Naive B cell (primary cell): ENCODE measurements around the gene PRR15. TPM values are rescaled to one million over a fixed set of nuclear protein-coding genes. Genes with fewer than 3 reads are reported as not detected.

Experiments
- ATAC-seq, 2 donors: fragments of 150-1000 bp; cut with Tn5 transposase; 2 replicates each; pipeline ENCODE4 v1.10.0; 2021; ENCODE audit warnings: low read depth in 2 of 2, mild to moderate bottlenecking in 2 of 2, moderate library complexity in 2 of 2
- DNase-seq: peaks from one replicate; pipeline ENCODE4 v3.0.0; 2022
- H3K27ac Mint-ChIP-seq, 6 donors: one replicate each; pipeline ENCODE4 v1.8.0; 2020 to 2022; ENCODE audit warnings: mild to moderate bottlenecking in 6 of 6, mixed read lengths in 6 of 6, moderate library complexity in 5 of 6, inconsistent platforms in 2 of 6
- H3K27me3 Mint-ChIP-seq, 3 donors: one replicate each; pipeline ENCODE4 v1.8.0; 2021 to 2022; ENCODE audit warnings: mixed read lengths in 3 of 3, mild to moderate bottlenecking in 1 of 3
- H3K36me3 Mint-ChIP-seq, 2 donors: one replicate each; pipeline ENCODE4 v1.8.0; 2020 to 2022; ENCODE audit warnings: mixed read lengths in 2 of 2, inconsistent platforms in 1 of 2, mild to moderate bottlenecking in 1 of 2
- H3K4me1 Mint-ChIP-seq, 3 donors: one replicate each; pipeline ENCODE4 v1.8.0; 2020 to 2022; ENCODE audit warnings: mixed read lengths in 3 of 3, inconsistent platforms in 1 of 3, mild to moderate bottlenecking in 1 of 3, moderate library complexity in 1 of 3
- H3K4me3 Mint-ChIP-seq, 8 donors: one replicate each; pipeline ENCODE4 v1.8.0; 2020 to 2022; ENCODE audit warnings: mild to moderate bottlenecking in 8 of 8, mixed read lengths in 8 of 8, moderate library complexity in 8 of 8, inconsistent platforms in 2 of 8
- H3K9me3 Mint-ChIP-seq, 7 donors: one replicate each; pipeline ENCODE4 v1.8.0; 2020 to 2022; ENCODE audit warnings: mixed read lengths in 7 of 7, mild to moderate bottlenecking in 5 of 7, inconsistent platforms in 2 of 7, moderate library complexity in 1 of 7
- polyA plus RNA-seq, 6 donors: library from polyadenylated mRNA; unstranded; fragments of 300-500 nt; fragmentation: Illumina TruSeq; gene quantifications; one replicate each; pipeline ENCODE4 v1.2.3, GENCODE V29; 2021; ENCODE audit warnings: low read depth in 6 of 6

Gene PRR15
- polyA plus RNA-seq, 6 donors from 2014 or later = not detected

DNA sequence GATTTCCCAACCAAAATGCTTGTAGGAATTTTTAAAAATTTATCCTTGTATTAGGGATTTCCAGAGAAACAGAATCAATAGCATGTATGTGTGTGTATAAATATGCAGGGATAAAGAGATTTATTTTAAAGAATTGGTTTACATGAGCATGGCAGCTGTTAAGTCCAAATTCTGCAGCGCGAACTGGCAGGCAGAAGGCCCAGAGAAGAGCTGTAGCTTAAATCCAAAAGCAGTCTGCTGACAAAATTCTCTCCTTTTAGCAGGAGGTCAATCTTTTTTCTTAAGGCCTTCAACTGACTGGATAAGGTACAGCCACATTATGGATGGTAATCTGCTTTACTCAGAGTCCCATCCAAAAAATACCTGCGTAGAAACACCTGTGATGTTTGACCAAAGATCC, 42.0 kb downstream of the PRR15 start:
- Mint-ChIP-seq H3K36me3 (peaks cover 0 to 7% of the 10 kb centered on the region in 2 donors), H3K27me3 (peaks cover 9 to 24% (median 11%) of the 10 kb centered on the region in 3 donors), H3K4me1 (no peaks in the 10 kb centered on the region), H3K9me3 (peaks cover 0 to 8% (median 3%) of the 10 kb centered on the region in 7 donors), H3K4me3 (no peak overlapping the region), H3K27ac (no peak overlapping the region)
- DNase-seq = no peak
- ATAC-seq = no peak

DNA sequence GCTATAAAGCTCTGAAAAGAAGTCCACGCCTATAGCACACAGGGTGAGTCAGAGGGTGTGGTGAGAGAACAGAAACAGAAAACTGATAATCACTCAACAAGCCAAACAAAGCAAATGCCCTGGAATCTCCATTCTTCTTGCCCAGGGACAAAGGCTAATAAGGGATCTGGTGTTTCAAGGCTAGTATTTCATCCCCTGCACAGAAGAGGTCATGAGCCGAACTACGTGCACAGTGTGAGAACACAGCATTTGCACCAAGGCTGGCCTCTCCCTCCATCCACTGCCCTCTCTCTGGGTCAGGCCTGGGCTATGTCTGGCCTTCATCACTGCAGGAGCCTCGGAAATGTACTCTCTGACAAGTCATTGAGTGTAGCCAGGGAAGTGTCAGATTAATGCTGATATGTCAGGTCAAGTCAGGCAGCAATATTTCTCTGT, 42.7 kb downstream of the PRR15 start:
- peaks cover 0 to 7% of the 10 kb centered on the region in 2 donors for H3K36me3 Mint-ChIP-seq
- ATAC-seq (no peak), DNase-seq (no peak)
- H3K27me3 Mint-ChIP-seq = peaks cover 9 to 23% (median 10%) of the 10 kb centered on the region in 3 donors
- H3K4me3 Mint-ChIP-seq = no peak overlapping the region
- peaks cover 0 to 8% (median 3%) of the 10 kb centered on the region in 7 donors for H3K9me3 Mint-ChIP-seq
- H3K4me1 Mint-ChIP-seq = no peaks in the 10 kb centered on the region
- H3K27ac Mint-ChIP-seq = no peak overlapping the region

DNA sequence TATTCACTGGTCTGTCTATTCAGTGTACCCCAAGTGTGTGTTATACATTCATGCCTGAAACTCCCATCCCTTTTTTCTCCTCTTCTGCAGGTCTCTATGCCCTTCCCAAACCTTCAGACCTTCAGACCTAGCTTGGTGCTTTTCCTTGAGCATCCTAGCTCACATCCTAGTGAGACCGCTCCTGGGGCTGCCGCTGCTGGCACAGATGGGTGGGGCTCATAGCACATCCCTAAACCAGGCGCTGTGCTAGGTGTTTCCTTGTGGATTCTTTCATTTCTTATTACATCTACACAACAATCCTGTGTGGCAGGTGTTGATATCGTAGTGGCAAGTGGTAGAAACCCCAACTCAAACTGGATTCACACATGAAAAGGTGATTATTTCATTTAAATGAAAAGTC, 43.2 kb downstream of the PRR15 start:
- Mint-ChIP-seq H3K9me3 (peaks cover 0 to 11% (median 3%) of the 10 kb centered on the region in 7 donors), H3K27ac (no peak overlapping the region), H3K27me3 (peaks cover 9 to 23% (median 10%) of the 10 kb centered on the region in 3 donors), H3K36me3 (peaks cover 0 to 7% of the 10 kb centered on the region in 2 donors), H3K4me1 (peaks cover 0 to 2% (median 0%) of the 10 kb centered on the region in 3 donors), H3K4me3 (no peak overlapping the region)
- ATAC-seq (no peak), DNase-seq (no peak)

DNA sequence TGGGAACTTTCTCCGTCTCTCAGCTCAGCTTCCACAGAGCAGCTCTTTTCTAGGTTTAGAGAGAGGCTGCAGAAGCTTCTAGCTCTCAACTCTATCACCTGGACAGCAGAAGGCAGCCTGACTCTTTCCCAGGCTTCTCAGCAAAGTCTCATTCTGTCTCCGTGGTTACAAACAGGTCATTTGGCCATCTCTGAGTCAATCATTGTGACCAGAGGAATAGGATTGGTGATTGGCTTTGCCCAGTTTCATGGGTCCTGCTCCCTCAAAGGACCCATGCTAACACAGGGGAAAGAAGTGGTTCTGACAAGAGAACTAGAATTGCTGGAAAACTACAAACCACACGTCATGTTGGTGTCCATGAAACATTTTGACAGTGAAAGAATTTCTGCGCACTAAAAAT, 43.6 kb downstream of the PRR15 start:
- ATAC-seq (no peak), DNase-seq (no peak)
- Mint-ChIP-seq H3K4me3 (no peak overlapping the region), H3K4me1 (peaks cover 0 to 5% (median 0%) of the 10 kb centered on the region in 3 donors), H3K27ac (no peak overlapping the region), H3K36me3 (peaks cover 0 to 7% of the 10 kb centered on the region in 2 donors), H3K27me3 (peaks cover 9 to 23% (median 10%) of the 10 kb centered on the region in 3 donors), H3K9me3 (peaks cover 0 to 13% (median 3%) of the 10 kb centered on the region in 7 donors)

DNA sequence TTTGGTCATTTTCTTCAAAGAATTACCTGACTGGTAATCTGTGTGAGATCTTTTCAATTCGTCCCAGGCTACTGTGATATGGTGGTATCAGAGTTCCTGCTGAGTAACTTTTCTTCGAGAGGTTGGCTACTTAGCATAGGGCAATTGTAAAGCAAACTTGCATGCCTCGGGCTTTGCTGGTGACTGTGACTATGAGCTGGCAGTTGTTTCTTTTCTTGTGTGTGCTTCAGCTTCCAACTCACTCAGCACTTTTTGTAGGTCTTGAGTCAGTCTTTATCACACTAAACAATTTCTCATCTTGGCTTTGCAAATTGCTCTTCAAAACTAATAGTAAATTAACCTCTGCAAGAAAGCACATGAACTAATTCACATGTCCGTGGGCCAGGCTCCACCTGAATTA, 44.3 kb downstream of the PRR15 start:
- ATAC-seq = no peak
- Mint-ChIP-seq H3K27me3 (peaks cover 8 to 23% (median 9%) of the 10 kb centered on the region in 3 donors), H3K4me1 (peaks cover 0 to 5% (median 0%) of the 10 kb centered on the region in 3 donors), H3K36me3 (peaks cover 0 to 7% of the 10 kb centered on the region in 2 donors), H3K27ac (no peak overlapping the region), H3K9me3 (peaks cover 0 to 13% (median 3%) of the 10 kb centered on the region in 7 donors), H3K4me3 (no peak overlapping the region)
- no peak for DNase-seq

DNA sequence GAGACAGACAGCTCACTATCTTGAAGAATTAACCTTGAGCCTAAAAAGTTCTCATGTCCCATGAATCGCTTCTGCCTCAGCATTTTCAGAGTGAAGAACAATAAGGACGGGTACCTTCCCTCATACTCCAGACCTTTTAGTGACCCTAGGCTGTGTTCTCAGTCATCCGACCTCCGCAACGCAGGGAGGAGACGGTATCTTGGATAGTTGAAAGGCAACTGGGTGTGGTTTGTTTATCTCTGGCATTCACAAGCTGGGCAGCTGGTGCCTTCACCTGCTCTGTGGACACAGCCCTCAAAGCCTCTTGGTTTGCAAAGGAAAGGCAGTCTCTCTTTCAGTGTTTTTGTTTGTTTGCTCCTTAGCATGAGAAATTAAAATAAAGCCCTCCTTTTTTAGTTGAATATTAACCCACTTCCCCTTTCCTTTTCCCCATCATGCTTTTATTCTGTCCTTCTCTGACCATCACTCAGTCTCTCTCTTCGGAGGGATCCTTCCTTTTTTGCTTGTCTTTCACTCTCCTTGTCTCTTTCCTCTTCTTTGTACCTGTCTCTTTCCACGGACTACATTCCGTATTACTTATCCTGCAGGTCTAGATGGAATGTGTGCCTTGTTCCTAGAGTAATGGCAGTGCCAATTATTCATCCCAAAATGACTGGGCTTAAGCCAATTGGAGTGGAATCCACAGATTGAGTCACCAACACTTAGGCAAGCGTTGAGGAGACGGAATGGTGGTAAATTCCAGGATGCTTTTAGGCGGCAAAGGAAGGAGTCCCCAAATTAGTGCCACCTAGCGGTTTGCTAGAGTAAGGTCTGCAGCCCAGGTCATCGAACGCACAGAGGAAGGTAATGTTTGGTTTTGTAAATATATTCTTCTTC, 45.8 kb downstream of the PRR15 start:
- Mint-ChIP-seq H3K27me3 (peaks cover 4 to 21% (median 9%) of the 10 kb centered on the region in 3 donors), H3K36me3 (peaks cover 0 to 3% of the 10 kb centered on the region in 2 donors), H3K4me3 (no peak overlapping the region), H3K27ac (no peak overlapping the region), H3K4me1 (peaks cover 0 to 5% (median 0%) of the 10 kb centered on the region in 3 donors), H3K9me3 (peaks cover 0 to 11% (median 3%) of the 10 kb centered on the region in 7 donors)
- no peak for ATAC-seq
- DNase-seq = no peak

DNA sequence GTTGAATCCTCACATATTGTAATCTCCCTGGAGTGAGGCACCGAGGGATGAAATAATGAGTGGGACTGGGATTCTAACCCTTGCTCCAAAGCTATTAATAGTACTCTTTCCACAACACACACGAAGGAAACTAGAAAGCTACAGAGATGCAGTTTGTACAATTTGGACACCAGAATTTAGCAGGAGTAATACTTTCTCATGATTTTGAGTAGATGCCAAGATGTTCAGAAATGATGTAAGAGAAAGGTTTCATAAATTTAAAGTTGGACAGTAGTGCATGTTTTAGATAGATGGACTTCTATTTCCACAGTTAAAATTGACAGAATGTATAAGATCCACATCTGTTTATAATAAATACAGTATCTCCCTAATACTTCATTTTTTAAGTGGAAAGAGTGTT, 46.5 kb downstream of the PRR15 start:
- Mint-ChIP-seq H3K4me3 (no peak overlapping the region), H3K9me3 (peaks cover 0 to 12% (median 2%) of the 10 kb centered on the region in 7 donors)
- no peak for ATAC-seq

DNA sequence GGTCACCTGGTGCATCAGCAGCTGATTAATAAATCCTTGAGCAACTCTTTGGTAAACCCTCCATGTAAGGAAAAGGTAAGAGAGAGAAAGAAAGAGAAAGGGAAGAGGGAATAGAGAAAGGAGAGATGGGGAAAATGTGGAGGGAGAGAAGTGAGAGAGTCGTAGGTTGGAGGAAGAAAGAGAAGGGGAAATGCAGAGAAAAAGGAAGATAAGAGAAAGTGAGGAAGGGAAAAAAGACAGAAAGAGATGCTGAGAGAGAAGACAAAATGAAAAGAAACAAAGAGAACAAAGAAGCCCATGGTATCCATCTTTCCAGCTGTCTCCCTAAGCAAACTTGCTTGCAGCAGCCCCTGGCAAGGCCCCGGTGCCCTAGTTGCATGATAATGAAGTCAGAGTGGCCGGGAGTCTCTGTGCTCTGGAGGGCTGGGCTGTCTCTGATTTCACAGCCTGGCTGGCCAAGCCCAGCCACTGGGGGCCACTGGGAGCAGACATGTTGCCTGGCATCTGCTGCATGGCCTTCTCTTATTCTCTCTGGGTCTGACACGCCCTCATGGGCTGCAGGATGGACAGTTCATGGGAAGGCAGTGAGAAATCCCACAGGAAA, 48.4 kb downstream of the PRR15 start:
- Mint-ChIP-seq H3K4me1 (peaks cover 0 to 5% (median 0%) of the 10 kb centered on the region in 3 donors), H3K4me3 (no peak overlapping the region), H3K27me3 (peaks cover 9 to 41% (median 9%) of the 10 kb centered on the region in 3 donors), H3K27ac (no peak overlapping the region), H3K9me3 (peaks cover 0 to 16% (median 3%) of the 10 kb centered on the region in 7 donors), H3K36me3 (no peaks in the 10 kb centered on the region)
- DNase-seq (no peak), ATAC-seq (no peak)

More for the DNA sequence above, 46.5 kb downstream of the PRR15 start:
- DNase-seq = no peak
- H3K27ac Mint-ChIP-seq = no peak overlapping the region
- no peaks in the 10 kb centered on the region for H3K36me3 Mint-ChIP-seq
- H3K27me3 Mint-ChIP-seq = peaks cover 4 to 24% (median 9%) of the 10 kb centered on the region in 3 donors
- H3K4me1 Mint-ChIP-seq = peaks cover 0 to 5% (median 0%) of the 10 kb centered on the region in 3 donors

DNA sequence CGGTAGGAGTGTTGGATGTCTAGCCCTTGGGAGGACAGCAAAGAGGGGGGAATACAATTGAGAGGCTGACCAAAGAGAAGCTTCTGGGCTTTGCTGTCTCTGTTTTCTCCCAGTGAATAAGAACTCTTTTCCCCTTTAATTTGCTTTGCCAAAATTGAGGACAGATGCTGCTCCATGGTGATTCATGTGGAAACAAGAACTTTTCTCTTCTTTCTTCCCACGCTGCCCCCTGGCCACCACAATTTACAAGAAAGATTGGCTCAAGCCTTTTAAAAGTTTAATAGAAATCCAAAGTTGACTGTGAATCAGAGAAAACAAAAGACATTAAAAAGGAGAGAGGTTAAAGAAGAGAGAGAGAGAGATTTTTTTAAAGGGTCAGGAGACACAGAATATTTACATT, 49.0 kb downstream of the PRR15 start:
- Mint-ChIP-seq H3K4me3 (no peak overlapping the region), H3K9me3 (peaks cover 0 to 20% (median 5%) of the 10 kb centered on the region in 7 donors), H3K27ac (no peak overlapping the region), H3K27me3 (peaks cover 9 to 46% (median 9%) of the 10 kb centered on the region in 3 donors), H3K36me3 (no peaks in the 10 kb centered on the region), H3K4me1 (peaks cover 0 to 5% (median 0%) of the 10 kb centered on the region in 3 donors)
- DNase-seq (no peak), ATAC-seq (no peak)

- no peak overlapping the region for H3K27ac Mint-ChIP-seq
- DNase-seq = no peak
- no peaks in the 10 kb centered on the region for H3K36me3 Mint-ChIP-seq
- H3K27me3 Mint-ChIP-seq = peaks cover 9 to 46% (median 9%) of the 10 kb centered on the region in 3 donors
- no peak for ATAC-seq
- peaks cover 0 to 20% (median 5%) of the 10 kb centered on the region in 7 donors for H3K9me3 Mint-ChIP-seq
- H3K4me1 Mint-ChIP-seq = peaks cover 0 to 5% (median 0%) of the 10 kb centered on the region in 3 donors
- no peak overlapping the region for H3K4me3 Mint-ChIP-seq
Observed at GRCh38 chr7:29613100-29613499, 49.5 kb downstream of the PRR15 start.

GRCh38 chr7:29614229-29614628, 50.6 kb downstream of the PRR15 start:
- Mint-ChIP-seq H3K4me3 (no peak overlapping the region), H3K4me1 (peaks cover 0 to 5% (median 0%) of the 10 kb centered on the region in 3 donors), H3K27ac (no peak overlapping the region), H3K9me3 (peaks cover 0 to 20% (median 5%) of the 10 kb centered on the region in 7 donors), H3K36me3 (no peaks in the 10 kb centered on the region), H3K27me3 (peaks cover 5 to 38% (median 8%) of the 10 kb centered on the region in 3 donors)
- ATAC-seq (no peak), DNase-seq (no peak)
